Osteoblast (primary cell): ENCODE data around the gene ITSN1. TPM values are rescaled to one million over a fixed set of nuclear protein-coding genes. Genes with fewer than 3 reads are reported as not detected.
A peak's percentile ranks its signal among the peaks of the same experiment; 100 is the strongest.

Source experiments
- DNase-seq: peaks from one replicate; pipeline ENCODE4 v3.0.0; 2011; ENCODE audit warnings: low spot score, mixed read lengths; ENCODE audit not compliant: insufficient read length; ENCODE audit errors: missing footprints
- H2AFZ ChIP-seq: 2 replicates; pipeline ENCODE4 v1.6.0; 2011; ENCODE audit warnings: mild to moderate bottlenecking, low read length
- H3K27ac ChIP-seq: 2 replicates; pipeline ENCODE4 v1.5.1; 2011; ENCODE audit warnings: mild to moderate bottlenecking, low read depth, low read length, moderate library complexity
- H3K27me3 ChIP-seq: 2 replicates; pipeline ENCODE4 v1.6.0; 2012; ENCODE audit warnings: mild to moderate bottlenecking, control low read depth, inconsistent platforms, low read length, moderate library complexity; ENCODE audit not compliant: insufficient read depth
- H3K36me3 ChIP-seq: 2 replicates; pipeline ENCODE4 v1.5.1; 2011; ENCODE audit warnings: mild to moderate bottlenecking, low read length, control low read depth, moderate library complexity; ENCODE audit not compliant: insufficient read depth
- H3K4me1 ChIP-seq: 2 replicates; pipeline ENCODE4 v1.5.1; 2011; ENCODE audit warnings: mild to moderate bottlenecking, low read length, control low read depth, moderate library complexity; ENCODE audit not compliant: insufficient read depth
- H3K4me2 ChIP-seq: 2 replicates; pipeline ENCODE4 v1.6.0; 2011; ENCODE audit warnings: mild to moderate bottlenecking, low read length; ENCODE audit not compliant: insufficient read depth
- H3K4me3 ChIP-seq: fragments of 200-600 bp; sonication (generic); 3 replicates; pipeline ENCODE4 v1.5.1; 2012; ENCODE audit warnings: mild to moderate bottlenecking, low read length, inconsistent platforms; ENCODE audit not compliant: insufficient read depth
- H3K79me2 ChIP-seq: 2 replicates; pipeline ENCODE4 v1.6.0; 2012; ENCODE audit warnings: mild to moderate bottlenecking, low read length, control low read depth, inconsistent platforms; ENCODE audit not compliant: insufficient read depth
- H3K9me3 ChIP-seq: 2 replicates; pipeline ENCODE4 v1.5.1; 2011; ENCODE audit warnings: low read depth, low read length, control low read depth
- H4K20me1 ChIP-seq: 2 replicates; pipeline ENCODE4 v1.6.0; 2012; ENCODE audit warnings: mild to moderate bottlenecking, low read length, control low read depth; ENCODE audit not compliant: insufficient read depth
- CTCF ChIP-seq: IDR thresholded peaks from 2 replicates; pipeline ENCODE4 v1.5.1; 2011; ENCODE audit warnings: mild to moderate bottlenecking, low read depth, low read length, moderate library complexity; ENCODE audit errors: extremely low read depth
- total RNA-seq: library from RNA; depleted of rRNA; stranded (reverse); fragments of >200 nt; gene quantifications from 2 replicates; pipeline ENCODE4 v1.2.3, GENCODE V29; 2012

Gene ITSN1
- total RNA-seq, 1 donor, result 42.7 TPM

GRCh38 chr21:33729641-33730040 lies 87.3 kb downstream of the ITSN1 start:
- TF ChIP-seq CTCF, result no peak
- Histone ChIP-seq H3K9me3 (no peaks in the 10 kb centered on the region), H3K27ac (no peak overlapping the region), H3K4me3 (no peak overlapping the region), H3K27me3 (no peaks in the 10 kb centered on the region), H3K4me1 (no peaks in the 10 kb centered on the region), H4K20me1 (no peaks in the 10 kb centered on the region), H2AFZ (no peak overlapping the region), H3K4me2 (no peak overlapping the region), H3K79me2 (no peaks in the 10 kb centered on the region), H3K36me3 (peaks cover 2% of the 10 kb centered on the region)
- DNase-seq, result no peak

GRCh38 chr21:33731447-33731846 lies 89.1 kb downstream of the ITSN1 start:
- peak; percentile 10 for DNase-seq
- Histone ChIP-seq H3K36me3 (no peaks in the 10 kb centered on the region), H3K9me3 (no peaks in the 10 kb centered on the region), H4K20me1 (no peaks in the 10 kb centered on the region), H3K27me3 (no peaks in the 10 kb centered on the region), H3K4me1 (peaks cover 3% of the 10 kb centered on the region), H2AFZ (no peak overlapping the region), H3K4me3 (no peak overlapping the region), H3K79me2 (no peaks in the 10 kb centered on the region), H3K4me2 (no peak overlapping the region), H3K27ac (no peak overlapping the region)
- TF ChIP-seq CTCF, result no peak

- no peaks in the 10 kb centered on the region for H3K36me3 ChIP-seq
- no peak for TF ChIP-seq CTCF
- no peak for DNase-seq
- no peaks in the 10 kb centered on the region for H3K79me2 ChIP-seq
- no peak overlapping the region for H3K4me2 ChIP-seq
- no peaks in the 10 kb centered on the region for H3K9me3 ChIP-seq
- no peak overlapping the region for H2AFZ ChIP-seq
- H3K4me3 ChIP-seq, result no peak overlapping the region
- H4K20me1 ChIP-seq, result no peaks in the 10 kb centered on the region
- peaks cover 3% of the 10 kb centered on the region for H3K4me1 ChIP-seq
- no peaks in the 10 kb centered on the region for H3K27me3 ChIP-seq
- H3K27ac ChIP-seq, result no peak overlapping the region
These were observed 89.7 kb downstream of the ITSN1 start for GRCh38 chr21:33732038-33732437.

GRCh38 chr21:33733601-33734000 lies 91.3 kb downstream of the ITSN1 start:
- H4K20me1 ChIP-seq, result no peaks in the 10 kb centered on the region
- H3K4me1 ChIP-seq, result peaks cover 3% of the 10 kb centered on the region
- no peaks in the 10 kb centered on the region for H3K27me3 ChIP-seq
- TF ChIP-seq CTCF, result no peak
- H2AFZ ChIP-seq, result no peak overlapping the region
- no peak overlapping the region for H3K27ac ChIP-seq
- no peak overlapping the region for H3K4me3 ChIP-seq
- no peak for DNase-seq
- H3K79me2 ChIP-seq, result no peaks in the 10 kb centered on the region
- H3K9me3 ChIP-seq, result no peaks in the 10 kb centered on the region
- no peak overlapping the region for H3K4me2 ChIP-seq
- H3K36me3 ChIP-seq, result no peaks in the 10 kb centered on the region
